Dedifferentiated amniotic fluid mesenchymal stem cell (primary cell): ENCODE results near the gene RAP1GAP2.

Source experiments
- DNase-seq: peaks from one replicate; pipeline ENCODE4 v3.0.0-alpha.2; 2016; ENCODE audit errors: extremely low spot score

The RAP1GAP2 gene

DNA sequence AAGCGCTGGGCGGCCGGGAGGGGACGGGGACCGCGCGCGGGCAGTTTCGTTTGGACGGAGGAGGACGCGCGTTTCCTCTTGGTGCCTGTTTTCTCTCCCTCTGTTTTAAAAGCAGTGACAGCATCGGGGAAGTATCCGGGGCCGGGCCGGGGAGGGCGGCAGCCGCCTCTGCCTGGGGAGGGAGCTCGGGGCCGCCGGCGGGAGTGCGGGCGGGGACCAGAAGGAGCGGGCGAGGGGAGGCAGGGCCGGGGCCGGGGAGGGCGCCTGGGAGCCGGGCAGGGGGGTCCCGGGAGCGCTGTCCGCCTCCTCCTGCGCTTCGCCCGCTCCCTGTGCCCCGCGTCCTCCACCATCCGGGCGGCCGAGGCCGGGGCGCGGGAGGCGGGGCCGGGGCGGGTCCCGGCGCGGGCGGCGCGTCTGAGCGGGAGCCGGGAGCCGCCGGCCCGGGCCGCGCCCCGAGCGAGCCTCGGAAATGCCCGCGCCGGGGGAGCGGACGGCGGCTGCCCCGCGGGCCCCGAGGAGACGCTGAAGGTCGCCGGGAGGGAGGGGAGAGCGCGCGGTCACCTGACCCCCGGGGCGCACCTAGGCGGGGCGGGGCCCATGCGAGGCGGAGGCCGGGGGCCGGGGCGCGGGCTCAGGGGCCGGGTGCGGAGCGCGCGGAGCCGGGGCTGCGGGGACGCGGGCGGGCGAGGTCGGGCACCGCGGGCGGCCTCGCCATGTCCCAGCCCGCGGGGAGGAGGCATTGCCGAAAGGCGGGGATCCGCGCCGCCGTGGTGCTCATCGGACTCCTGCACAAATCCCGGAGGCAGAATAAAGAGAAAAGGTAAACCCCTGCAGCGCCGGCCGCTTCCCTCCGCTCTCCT is 57.3 kb downstream of the RAP1GAP2 start:
- DNase-seq, result no peak

DNA sequence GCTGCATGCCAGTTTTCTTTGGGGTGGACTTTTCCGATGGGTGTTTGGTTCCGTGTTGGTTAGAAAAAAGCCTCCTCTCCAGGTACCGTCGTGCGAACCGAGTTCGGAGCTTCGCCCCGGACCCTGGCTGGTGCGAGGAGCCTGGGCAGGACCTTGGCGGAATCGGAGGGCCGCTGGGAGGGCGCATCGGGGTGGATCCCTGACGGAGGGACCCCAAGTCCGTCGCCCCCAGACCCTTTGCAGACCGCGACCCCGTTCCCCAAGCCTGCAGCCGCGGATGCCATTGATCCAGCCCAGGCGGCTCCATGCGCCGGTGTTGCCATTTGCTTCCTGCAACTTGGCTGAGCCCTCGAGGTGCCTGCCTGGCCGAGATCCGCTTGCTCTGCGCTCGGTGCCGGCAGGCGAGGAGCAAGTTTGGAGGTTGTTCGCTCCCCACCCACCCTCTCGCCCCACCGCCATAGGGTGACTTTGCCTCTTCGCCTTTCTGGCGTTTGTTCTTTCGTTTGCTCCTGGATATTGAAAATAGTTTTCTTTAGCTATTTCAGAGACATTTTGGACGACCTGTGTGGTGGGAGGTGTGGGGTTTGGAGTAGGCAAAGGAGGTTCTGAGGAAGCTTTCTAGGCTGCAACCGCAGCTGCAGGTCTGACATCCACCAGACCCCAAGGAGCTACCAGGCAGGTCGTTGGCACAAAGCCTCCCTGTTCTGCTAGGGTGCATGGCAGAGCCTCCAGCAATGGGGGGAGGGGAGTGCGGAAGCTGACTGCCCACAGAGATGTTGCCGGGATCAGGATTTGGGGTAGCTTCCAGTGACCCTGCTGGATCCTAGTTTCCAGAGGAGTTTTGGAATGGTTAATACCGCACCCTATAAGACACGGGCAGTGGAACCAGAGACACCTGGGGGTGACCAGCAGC is 58.2 kb downstream of the RAP1GAP2 start:
- no peak for DNase-seq

GRCh38 chr17:2855063-2855600 is 58.9 kb downstream of the RAP1GAP2 start:
- no peak for DNase-seq

DNA sequence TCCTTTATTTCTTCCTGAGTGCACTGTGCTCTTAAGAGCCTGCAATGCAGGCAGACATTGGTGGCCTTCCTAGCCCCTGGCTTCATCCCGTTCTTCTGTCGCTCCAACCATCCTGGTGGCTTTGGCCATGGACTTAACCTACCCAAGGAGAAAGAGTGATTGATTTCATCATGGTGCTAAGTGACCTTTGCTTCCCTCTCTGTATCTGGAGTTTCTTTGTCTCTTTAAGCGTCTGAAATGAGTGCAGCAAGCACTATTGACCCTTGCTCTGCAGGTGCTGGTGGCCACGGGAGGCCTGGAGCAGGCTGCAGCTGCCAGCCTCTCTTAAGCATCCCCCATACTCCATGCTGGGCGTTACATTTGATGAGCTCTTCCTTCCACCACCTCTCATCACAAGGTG is 60.5 kb downstream of the RAP1GAP2 start:
- no peak for DNase-seq

GRCh38 chr17:2860045-2860444 is 63.8 kb downstream of the RAP1GAP2 start:
- DNase-seq, result no peak

- DNase-seq, result no peak
These were observed 64.6 kb downstream of the RAP1GAP2 start for GRCh38 chr17:2860883-2861282.

DNA sequence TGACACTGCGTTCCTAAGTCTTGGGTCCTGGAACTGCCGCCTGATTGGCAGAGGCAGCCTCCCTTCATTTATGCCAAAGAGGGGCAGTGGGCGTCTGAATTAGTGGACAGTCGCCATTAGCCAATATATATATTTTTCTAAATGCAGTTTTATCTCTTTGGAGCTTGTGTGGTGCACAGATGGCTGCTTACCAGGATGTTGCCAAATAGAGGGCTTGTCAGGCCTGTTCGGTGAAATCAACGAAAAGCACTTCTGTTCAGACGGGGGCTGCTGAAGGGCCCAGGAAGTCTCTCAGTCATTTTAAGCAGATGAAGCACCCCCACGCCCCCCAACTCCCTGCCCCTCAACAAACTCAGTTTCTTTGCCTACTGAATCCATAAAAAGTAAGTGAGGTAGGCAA is 66.0 kb downstream of the RAP1GAP2 start:
- DNase-seq, result no peak

DNA sequence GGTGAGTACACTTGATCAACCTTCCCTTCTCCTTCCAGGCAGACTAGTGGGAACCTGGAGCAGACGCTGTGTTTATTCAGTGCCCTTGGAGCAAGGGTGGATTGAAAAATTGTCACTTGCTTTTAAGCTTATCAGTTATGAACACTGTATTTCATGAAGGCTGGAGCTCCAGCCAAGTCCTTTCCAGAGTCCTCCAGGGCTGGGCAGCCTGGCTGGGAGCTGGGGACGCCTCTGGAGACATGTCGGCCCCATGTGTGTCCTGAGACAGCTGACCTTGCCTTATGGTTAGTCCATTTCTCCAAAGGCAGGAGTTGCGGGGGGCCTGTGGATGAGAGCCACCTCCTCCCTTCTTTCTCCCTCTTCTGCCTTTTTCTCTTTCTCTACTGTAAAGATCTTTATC is 67.0 kb downstream of the RAP1GAP2 start:
- no peak for DNase-seq

- DNase-seq, result no peak
These were observed 69.0 kb downstream of the RAP1GAP2 start for GRCh38 chr17:2865228-2865627.

DNA sequence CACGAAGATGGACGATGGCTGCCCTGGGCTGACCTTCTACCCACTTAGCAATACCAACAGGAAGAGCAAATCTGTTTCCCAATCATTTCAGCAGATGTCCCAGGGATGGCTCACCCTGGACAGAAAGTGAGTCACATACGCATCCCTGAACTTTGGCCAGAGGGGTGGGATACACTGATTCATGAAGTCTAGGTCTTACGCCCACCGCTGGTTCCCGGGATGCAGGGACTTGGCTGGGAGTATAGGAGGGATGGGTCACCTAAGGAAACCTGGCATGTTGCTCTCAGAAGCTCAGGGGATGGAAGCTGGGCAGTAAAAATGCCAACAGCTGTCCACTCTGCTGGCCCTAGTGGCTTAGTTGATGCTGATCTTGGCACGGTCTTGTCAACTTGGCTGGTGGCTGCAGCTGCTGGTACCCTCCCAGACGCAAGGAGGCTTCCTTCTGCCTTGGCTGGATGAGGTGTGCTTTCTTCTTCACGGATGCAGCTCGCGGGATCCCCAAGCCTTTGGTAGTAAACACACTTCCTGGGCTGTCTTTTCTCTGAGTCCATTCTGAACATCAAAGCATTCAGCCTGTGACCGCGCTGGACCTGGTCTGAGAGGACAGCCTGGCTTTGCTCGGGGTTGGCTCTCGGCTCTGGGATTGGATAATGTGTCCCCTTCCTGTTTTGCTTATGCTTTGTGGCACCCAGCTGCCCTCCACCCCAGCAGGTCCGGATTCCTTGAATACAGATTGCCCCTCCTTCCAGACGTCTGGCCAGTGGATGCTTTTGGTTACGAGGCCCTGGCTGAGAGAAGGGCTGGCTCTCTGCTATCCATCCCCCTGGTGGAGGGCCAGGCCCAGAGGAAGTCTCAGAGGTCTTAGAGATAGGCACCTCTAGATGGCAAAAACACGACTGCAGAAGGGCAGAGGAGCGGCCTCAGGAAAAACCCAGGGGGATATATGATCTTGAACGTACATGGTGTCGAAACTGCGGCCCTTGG is 71.5 kb downstream of the RAP1GAP2 start:
- no peak for DNase-seq

DNA sequence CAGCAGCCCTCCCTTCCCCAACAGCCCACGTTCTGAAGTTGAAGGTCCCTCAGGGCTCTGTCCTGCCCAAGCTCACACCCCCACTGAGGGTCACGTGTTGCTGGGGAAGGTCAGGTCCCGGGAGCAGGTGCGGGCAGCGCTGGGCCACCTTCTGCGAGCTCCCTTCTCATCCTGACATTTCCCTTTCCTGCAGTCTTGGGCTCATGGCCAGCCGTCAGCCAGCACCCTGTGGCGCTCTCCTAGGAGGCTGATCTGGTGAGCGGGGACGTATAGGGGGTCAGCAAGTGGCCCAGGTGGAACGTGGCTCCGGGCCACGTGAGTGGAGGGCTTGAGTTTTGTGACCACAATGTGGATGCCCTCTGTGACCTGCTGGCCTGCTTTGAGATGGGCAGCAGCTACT is 73.4 kb downstream of the RAP1GAP2 start:
- no peak for DNase-seq

DNA sequence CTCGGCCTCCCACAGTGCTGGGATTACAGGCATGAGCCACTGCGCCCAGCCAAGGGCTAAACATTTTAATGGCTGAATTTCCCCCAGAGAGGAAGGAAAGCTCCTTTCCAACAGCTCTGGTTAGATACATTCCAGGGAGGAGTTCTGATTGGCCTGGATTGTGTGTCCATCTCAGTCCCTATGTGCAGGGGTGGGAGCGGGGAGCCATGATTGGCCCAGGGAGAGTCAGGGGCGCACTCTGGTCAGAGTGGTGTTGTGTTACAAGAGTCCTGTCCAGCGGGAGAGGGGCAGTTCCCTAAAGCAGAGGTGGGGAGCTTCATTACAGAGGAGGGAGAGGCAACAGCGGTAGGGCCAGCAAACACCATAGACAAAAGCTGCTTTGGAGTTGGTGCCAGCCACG is 75.0 kb downstream of the RAP1GAP2 start:
- DNase-seq, result no peak

- DNase-seq, result no peak
These were observed 75.5 kb downstream of the RAP1GAP2 start for GRCh38 chr17:2871720-2872119.

DNA sequence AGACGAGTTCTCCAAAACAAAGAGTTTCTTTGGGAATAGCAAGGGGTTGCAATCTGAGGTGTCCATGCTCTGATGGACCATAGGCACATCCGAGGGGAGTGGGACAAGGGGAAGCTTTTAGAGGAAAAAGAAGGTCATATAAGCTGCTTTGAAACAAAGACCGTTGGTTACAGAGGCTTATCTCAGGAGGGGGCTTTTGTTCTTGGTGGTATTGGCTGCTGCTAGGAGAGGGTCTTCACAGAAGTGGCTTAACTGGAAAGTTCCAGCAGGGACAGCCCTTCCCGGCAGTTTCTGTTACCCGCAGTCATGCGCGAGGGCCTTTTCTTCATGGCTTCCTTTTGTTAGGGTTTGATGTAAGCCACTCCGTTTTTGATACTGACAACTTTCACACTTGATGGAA is 76.0 kb downstream of the RAP1GAP2 start:
- no peak for DNase-seq

DNA sequence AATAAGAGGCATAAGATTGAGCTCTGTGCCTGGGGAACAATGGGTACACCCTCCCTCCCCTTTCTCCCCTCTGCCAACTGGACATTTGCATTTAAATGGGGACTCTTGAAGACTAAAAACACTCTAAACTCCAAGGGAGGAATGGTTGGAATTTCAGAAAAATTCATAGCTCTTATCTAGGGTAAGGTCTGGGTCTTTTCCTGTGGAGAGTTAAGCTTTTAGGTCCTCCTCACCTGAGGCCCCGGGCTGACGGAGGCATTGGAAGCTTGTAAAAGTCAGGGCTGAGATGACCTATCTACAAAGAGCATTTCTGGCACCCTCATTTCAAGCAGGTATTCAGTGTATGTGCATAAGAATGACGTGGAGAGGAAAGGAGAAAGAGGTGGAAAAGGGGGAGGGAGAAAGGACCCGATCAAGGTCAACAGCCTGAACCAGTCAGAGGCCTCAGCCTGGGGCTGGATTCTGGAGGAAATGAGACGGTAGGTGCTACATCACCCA is 78.0 kb downstream of the RAP1GAP2 start:
- no peak for DNase-seq

GRCh38 chr17:2875608-2876007 is 79.4 kb downstream of the RAP1GAP2 start:
- DNase-seq, result no peak

DNA sequence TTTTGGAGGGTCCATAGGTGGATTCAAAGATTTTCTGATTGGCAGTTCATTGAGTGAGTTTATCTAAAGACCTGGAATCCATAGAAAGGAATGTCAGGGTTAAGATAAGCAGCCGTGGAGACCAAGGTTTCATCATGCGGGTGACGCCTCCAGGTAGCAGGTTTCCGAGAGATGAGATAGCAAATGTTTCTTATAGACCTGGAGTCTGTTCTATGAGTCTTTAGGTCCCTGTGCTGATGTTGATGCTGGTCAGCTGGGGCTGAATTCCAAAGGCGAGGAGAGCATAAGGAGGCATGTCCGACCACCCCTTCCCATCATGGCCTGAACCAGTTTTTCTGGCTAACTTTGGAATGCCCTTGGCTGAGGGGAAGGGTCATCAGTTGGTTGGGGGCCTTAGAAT is 80.2 kb downstream of the RAP1GAP2 start:
- DNase-seq, result no peak

- no peak for DNase-seq
These were observed 82.6 kb downstream of the RAP1GAP2 start for GRCh38 chr17:2878751-2879254.

DNA sequence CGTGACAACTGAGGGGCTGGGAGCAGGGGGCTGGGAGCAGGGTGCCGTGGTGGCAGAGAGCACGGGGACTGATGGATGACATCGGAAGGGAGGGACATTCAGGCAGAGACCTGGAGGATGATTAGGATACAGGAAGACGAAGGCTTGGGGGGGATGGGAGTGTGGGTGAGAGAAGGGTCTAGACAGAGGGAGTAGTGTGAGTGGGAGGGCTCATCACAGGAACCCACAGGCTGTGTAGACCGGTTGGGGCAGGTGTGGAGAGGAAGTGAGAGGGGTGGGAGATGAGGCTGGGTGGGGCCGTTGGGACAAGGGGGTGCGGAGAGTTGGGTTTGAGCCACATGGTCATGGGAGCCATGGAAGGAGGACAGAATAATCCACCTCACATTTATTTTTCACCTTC is 83.8 kb downstream of the RAP1GAP2 start:
- no peak for DNase-seq

GRCh38 chr17:2881295-2881694 is 85.1 kb downstream of the RAP1GAP2 start:
- no peak for DNase-seq
